GM12878 (cell line): ENCODE measurements around the gene GAK. TPM values are rescaled to one million over a fixed set of nuclear protein-coding genes. Genes with fewer than 3 reads are reported as not detected.

Source experiments
- ATAC-seq: fragments of 200-7000 bp; cut with Tn5 transposase; 3 replicates; pipeline ENCODE4 v1.9.1; 2020; ENCODE audit warnings: mild to moderate bottlenecking, moderate library complexity
- BruUV-seq: library from RNA; stranded (reverse); fragments of 400-500 nt; replicated peaks from 2 replicates; lab custom pipeline; 2021; lab: Mats Ljungman, UMichigan
- CTCF ChIA-PET: fragments of 300-600 bp; sonication (Branson Sonifier 250); formaldehyde crosslinking; extraction: SDS; loops from one replicate; lab custom pipeline; 2021; ENCODE audit warnings: inconsistent platforms; lab: Yijun Ruan, JAX
- POLR2A ChIA-PET: fragments of 350-600 bp; formaldehyde crosslinking; extraction: SDS; loops from one replicate; lab custom pipeline; 2021; ENCODE audit warnings: inconsistent platforms; lab: Charles Lee
- RAD21 ChIA-PET: fragments of 300-600 bp; sonication (Branson Sonifier 250); formaldehyde crosslinking; loops from one replicate; lab custom pipeline; 2023; ENCODE audit warnings: antibody characterized with exemption; ENCODE audit not compliant: unreplicated experiment; lab: Charles Lee
- SMC1A ChIA-PET: fragments of 300-600 bp; sonication (Branson Sonifier 250); formaldehyde crosslinking; loops from one replicate; lab custom pipeline; 2023; ENCODE audit not compliant: unreplicated experiment, uncharacterized antibody; lab: Charles Lee
- DNase-seq: peaks from one replicate; pipeline ENCODE4 v3.0.0-alpha.2; 2011; ENCODE audit warnings: low read depth, low spot score
- FAIRE-seq: peaks from 3 replicates; lab custom pipeline; 2011; peaks lifted over from hg19 to GRCh38; lab: Jason Lieb, UNC
- H2AFZ ChIP-seq: 2 replicates; pipeline ENCODE4 v1.6.0; 2011; ENCODE audit warnings: low read depth, low read length, control low read depth; ENCODE audit not compliant: control insufficient read depth
- H3K27ac ChIP-seq: 2 replicates; pipeline ENCODE4 v1.5.1; 2011; ENCODE audit warnings: control low read depth; ENCODE audit not compliant: control insufficient read depth, insufficient read depth
- H3K27me3 ChIP-seq, 2 experiments: replicated peaks in 1 of 2; 2 replicates each; pipeline versions ENCODE4 v1.6.0 to v1.6.1; 2011; ENCODE audit warnings: low read length in 1 of 2; ENCODE audit not compliant: control insufficient read depth in 2 of 2, insufficient read depth in 2 of 2
- H3K36me3 ChIP-seq, 2 experiments: 2 replicates each; pipeline ENCODE4 v1.5.1; 2011; ENCODE audit warnings: low read length in 1 of 2; ENCODE audit not compliant: control insufficient read depth in 2 of 2, insufficient read depth in 2 of 2
- H3K4me1 ChIP-seq: 2 replicates; pipeline ENCODE4 v1.6.1; 2011; ENCODE audit warnings: mild to moderate bottlenecking, low read length, moderate library complexity, mixed read lengths; ENCODE audit not compliant: control insufficient read depth, insufficient read depth
- H3K4me2 ChIP-seq: 2 replicates; pipeline ENCODE4 v1.6.0; 2011; ENCODE audit warnings: control low read depth; ENCODE audit not compliant: control insufficient read depth, insufficient read depth
- H3K4me3 ChIP-seq: fragments of 200-600 bp; sonication (generic); 2 replicates; pipeline ENCODE4 v1.5.1; 2016
- H3K79me2 ChIP-seq: 2 replicates; pipeline ENCODE4 v1.6.0; 2011; ENCODE audit warnings: low read length; ENCODE audit not compliant: control insufficient read depth, insufficient read depth
- H3K9ac ChIP-seq: 2 replicates; pipeline ENCODE4 v1.8.0; 2011; ENCODE audit warnings: low read length, control low read depth, mixed read lengths; ENCODE audit not compliant: control insufficient read depth, insufficient read depth
- H3K9me3 ChIP-seq: replicated peaks from 3 replicates; pipeline ENCODE4 v1.5.1; 2011; ENCODE audit warnings: mild to moderate bottlenecking, low read length; ENCODE audit not compliant: control insufficient read depth, insufficient read depth
- H4K20me1 ChIP-seq: 2 replicates; pipeline ENCODE4 v1.6.0; 2011; ENCODE audit not compliant: control insufficient read depth, insufficient read depth
- SUZ12 ChIP-seq: fragments of 200-600 bp; sonication (generic); IDR thresholded peaks from one replicate; pipeline ENCODE4 v1.6.1; 2018; ENCODE audit warnings: antibody characterized with exemption, mild to moderate bottlenecking; ENCODE audit not compliant: unreplicated experiment
- WGBS: methylation state at CpG from one replicate; pipeline ENCODE4 v1.1.6; 2016; ENCODE audit warnings: low lambda C conversion rate; ENCODE audit not compliant: insufficient replicate concordance, insufficient coverage; ENCODE audit errors: missing lambda C conversion rate; 5-methylcytosine and 5-hydroxymethylcytosine counted together
- in situ Hi-C: fragments of 300-500 bp; cut with MboI; formaldehyde crosslinking; loops from 9 replicates; pipeline ENCODE4 v1.14.3; 2018; ENCODE audit warnings: mixed read lengths
- intact Hi-C: fragments of 100-400 bp; cut with micrococcal nuclease; formaldehyde crosslinking; loops from one replicate; pipeline ENCODE4 v1.14.2; 2022; ENCODE audit not compliant: unreplicated experiment
- polyA plus RNA-seq, 11 experiments: library from polyadenylated mRNA; depleted of rRNA in 4 of 11; unstranded in 6 of 11; stranded (reverse) in 5 of 11; fragments of >200 nt; fragmentation: Nextera tagmentation in 4 of 11; fragmentation: Illumina TruSeq in 1 of 11; extraction: Ambion mirVana in 4 of 11; extraction: Trizol in 1 of 11; gene quantifications; 1 replicate in 1 of 11; 2 replicates in 10 of 11; pipeline versions ENCODE4 v1.2.1 to v1.2.3, GENCODE V29; 2011 to 2016; ENCODE audit warnings: inconsistent platforms in 2 of 11, missing spikeins in 2 of 11, low read depth in 1 of 11
- total RNA-seq, 4 experiments: library from RNA; depleted of rRNA in 3 of 4; stranded (reverse); fragments of >200 nt in 3 of 4; fragmentation: Illumina TruSeq in 1 of 4; extraction: Trizol in 1 of 4; gene quantifications; 2 replicates each; pipeline versions ENCODE4 v1.2.1 to v1.2.3, GENCODE V29; 2013 to 2021
- TF ChIP-seq, protein P1 (sequence below): IDR thresholded peaks from 2 replicates; pipeline ENCODE4 v1.6.1; 2012; ENCODE audit warnings: mild to moderate bottlenecking, low read depth, low read length
- TF ChIP-seq, protein P2 (sequence below): fragments of 450-650 bp; IDR thresholded peaks from 2 replicates; pipeline ENCODE4 v1.6.1; 2017; ENCODE audit warnings: mild to moderate bottlenecking

The GAK gene
- total and polyA plus RNA-seq, 10 of the 15 experiments (the other 5 are each of a cell fraction or from before 2014, with no cell fraction given): 0.82 to 127 (median 53.8) TPM

DNA sequence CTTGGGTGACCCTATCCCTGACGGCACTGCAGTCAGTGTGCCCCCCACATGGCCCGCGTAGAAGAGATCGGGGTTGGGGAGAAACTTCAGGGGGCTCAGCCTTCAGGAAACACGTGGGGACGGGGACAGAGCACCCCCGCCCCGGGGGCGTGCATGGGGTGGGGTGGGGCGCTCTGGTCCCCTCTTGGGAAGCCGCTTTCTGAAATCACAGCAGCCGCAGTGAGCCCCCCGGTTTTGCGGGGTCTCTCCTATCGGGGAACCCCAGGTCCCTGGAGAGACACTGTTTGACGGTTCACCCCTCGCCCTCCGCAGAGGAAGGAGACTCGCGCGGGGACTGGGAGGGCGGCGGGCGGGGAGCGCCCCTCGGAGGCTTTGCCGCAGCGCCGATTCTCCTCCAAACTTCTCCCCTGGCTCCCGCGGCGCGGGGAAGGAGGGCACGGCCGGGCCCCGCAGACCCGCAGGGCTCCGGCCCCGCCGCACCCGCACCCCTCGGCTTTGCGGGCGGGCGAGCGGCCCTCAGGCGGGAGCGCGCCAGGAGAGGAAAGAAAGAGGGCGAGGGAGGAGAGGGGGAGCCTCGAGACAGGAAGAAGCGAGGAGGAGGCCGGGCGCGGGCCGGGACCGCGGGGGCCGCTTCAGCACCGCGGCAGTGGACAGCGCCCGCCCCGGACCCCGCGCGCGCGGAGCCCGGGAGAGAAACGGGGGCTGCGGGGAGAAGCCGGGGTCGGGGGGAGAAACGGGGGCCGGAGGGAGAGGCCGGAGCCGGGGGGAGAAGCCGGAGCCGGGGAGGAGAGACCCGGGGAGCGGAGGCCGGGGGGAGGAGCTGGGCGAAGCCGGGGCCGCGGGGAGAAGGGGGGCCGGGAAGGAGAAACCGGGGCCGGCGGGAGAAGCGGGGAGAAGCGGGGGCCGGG, 106.8 kb downstream of the GAK start:
- 39% methylated on average over 30 of the region's 94 CpGs for WGBS
- DNase-seq: no peak
- no peak for ATAC-seq
- TF ChIP-seq SUZ12: peak; percentile 64
- TF ChIP-seq, protein P1, sequence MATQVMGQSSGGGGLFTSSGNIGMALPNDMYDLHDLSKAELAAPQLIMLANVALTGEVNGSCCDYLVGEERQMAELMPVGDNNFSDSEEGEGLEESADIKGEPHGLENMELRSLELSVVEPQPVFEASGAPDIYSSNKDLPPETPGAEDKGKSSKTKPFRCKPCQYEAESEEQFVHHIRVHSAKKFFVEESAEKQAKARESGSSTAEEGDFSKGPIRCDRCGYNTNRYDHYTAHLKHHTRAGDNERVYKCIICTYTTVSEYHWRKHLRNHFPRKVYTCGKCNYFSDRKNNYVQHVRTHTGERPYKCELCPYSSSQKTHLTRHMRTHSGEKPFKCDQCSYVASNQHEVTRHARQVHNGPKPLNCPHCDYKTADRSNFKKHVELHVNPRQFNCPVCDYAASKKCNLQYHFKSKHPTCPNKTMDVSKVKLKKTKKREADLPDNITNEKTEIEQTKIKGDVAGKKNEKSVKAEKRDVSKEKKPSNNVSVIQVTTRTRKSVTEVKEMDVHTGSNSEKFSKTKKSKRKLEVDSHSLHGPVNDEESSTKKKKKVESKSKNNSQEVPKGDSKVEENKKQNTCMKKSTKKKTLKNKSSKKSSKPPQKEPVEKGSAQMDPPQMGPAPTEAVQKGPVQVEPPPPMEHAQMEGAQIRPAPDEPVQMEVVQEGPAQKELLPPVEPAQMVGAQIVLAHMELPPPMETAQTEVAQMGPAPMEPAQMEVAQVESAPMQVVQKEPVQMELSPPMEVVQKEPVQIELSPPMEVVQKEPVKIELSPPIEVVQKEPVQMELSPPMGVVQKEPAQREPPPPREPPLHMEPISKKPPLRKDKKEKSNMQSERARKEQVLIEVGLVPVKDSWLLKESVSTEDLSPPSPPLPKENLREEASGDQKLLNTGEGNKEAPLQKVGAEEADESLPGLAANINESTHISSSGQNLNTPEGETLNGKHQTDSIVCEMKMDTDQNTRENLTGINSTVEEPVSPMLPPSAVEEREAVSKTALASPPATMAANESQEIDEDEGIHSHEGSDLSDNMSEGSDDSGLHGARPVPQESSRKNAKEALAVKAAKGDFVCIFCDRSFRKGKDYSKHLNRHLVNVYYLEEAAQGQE: peak; percentile 80
- TF ChIP-seq, protein P2, sequence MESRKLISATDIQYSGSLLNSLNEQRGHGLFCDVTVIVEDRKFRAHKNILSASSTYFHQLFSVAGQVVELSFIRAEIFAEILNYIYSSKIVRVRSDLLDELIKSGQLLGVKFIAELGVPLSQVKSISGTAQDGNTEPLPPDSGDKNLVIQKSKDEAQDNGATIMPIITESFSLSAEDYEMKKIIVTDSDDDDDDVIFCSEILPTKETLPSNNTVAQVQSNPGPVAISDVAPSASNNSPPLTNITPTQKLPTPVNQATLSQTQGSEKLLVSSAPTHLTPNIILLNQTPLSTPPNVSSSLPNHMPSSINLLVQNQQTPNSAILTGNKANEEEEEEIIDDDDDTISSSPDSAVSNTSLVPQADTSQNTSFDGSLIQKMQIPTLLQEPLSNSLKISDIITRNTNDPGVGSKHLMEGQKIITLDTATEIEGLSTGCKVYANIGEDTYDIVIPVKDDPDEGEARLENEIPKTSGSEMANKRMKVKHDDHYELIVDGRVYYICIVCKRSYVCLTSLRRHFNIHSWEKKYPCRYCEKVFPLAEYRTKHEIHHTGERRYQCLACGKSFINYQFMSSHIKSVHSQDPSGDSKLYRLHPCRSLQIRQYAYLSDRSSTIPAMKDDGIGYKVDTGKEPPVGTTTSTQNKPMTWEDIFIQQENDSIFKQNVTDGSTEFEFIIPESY: no peak
- in situ Hi-C loops (no loop called here), intact Hi-C loops (no loop called here)
- no peak overlapping the region for H3K27ac ChIP-seq
- H3K4me2 ChIP-seq: peak overlapping the region; percentile 3; the same call in 1 of the 2 replicates
- H2AFZ ChIP-seq: no peak overlapping the region
- no peaks in the 10 kb centered on the region; the same call in 2 of the 3 replicates for H3K9me3 ChIP-seq
- H3K4me3 ChIP-seq: no peak overlapping the region
- FAIRE-seq: no peak
- H3K27me3 ChIP-seq: peaks cover 3 to 12% of the 10 kb centered on the region in 2 experiments
- RAD21 ChIA-PET: no interaction called here
- no peaks in the 10 kb centered on the region for H3K79me2 ChIP-seq
- SMC1A ChIA-PET: no interaction called here
- POLR2A ChIA-PET: no interaction called here
- no peaks in the 10 kb centered on the region for H4K20me1 ChIP-seq
- no peaks in the 10 kb centered on the region for H3K4me1 ChIP-seq
- CTCF ChIA-PET: no interaction called here
- H3K36me3 ChIP-seq: no peaks in the 10 kb centered on the region
- BruUV-seq: no TSS peak
- no peak overlapping the region for H3K9ac ChIP-seq
